GM12878 (cell line): ENCODE data around the gene EMC1.

Source experiments
- EP300 ChIP-seq, 2 experiments: fragments of 150-350 bp in 1 of 2; IDR thresholded peaks; 2 replicates each; pipeline ENCODE4 v1.6.1; 2011 to 2012; ENCODE audit warnings: low read depth in 2 of 2, low read length in 2 of 2, borderline replicate concordance in 1 of 2, improper control_type of control experiment in 1 of 2, inconsistent platforms in 1 of 2; ENCODE audit not compliant: control insufficient read depth in 1 of 2
- FOXK2 ChIP-seq: fragments of 450-650 bp; IDR thresholded peaks from 2 replicates; pipeline ENCODE4 v1.6.1; 2017; ENCODE audit warnings: mild to moderate bottlenecking, moderate library complexity
- POLR2A ChIP-seq: IDR thresholded peaks from 2 replicates; pipeline ENCODE4 v1.6.1; 2011; ENCODE audit warnings: low read depth, mild to moderate bottlenecking, low read length
- RAD21 ChIP-seq: IDR thresholded peaks from 2 replicates; pipeline ENCODE4 v1.6.1; 2011; ENCODE audit warnings: mild to moderate bottlenecking, low read depth, low read length, moderate library complexity; ENCODE audit not compliant: insufficient read depth
- SREBF2 ChIP-seq: IDR thresholded peaks from 2 replicates; pipeline ENCODE4 v1.6.1; 2012; ENCODE audit warnings: mild to moderate bottlenecking, low read length
- TF ChIP-seq, protein P1 (sequence below), 3 experiments: IDR thresholded peaks in 2 of 3; conservative IDR thresholded peaks in 1 of 3; 2 replicates each; pipeline ENCODE4 v1.5.1; 2011; ENCODE audit warnings: low read depth in 3 of 3, low read length in 3 of 3, mild to moderate bottlenecking in 3 of 3, control low read depth in 2 of 3, moderate library complexity in 2 of 3, inconsistent platforms in 1 of 3, mixed read lengths in 1 of 3; ENCODE audit not compliant: control insufficient read depth in 2 of 3, insufficient read depth in 1 of 3; ENCODE audit errors: extremely low read depth in 1 of 3
- TF ChIP-seq, protein P2 (sequence below): IDR thresholded peaks from 2 replicates; pipeline ENCODE4 v1.6.1; 2012; ENCODE audit warnings: mild to moderate bottlenecking, low read depth, low read length
- TF ChIP-seq, protein P3 (sequence below): fragments of 450-650 bp; formaldehyde crosslinking; IDR thresholded peaks from 2 replicates; pipeline ENCODE4 v1.4.0; 2020; ENCODE audit warnings: mild to moderate bottlenecking, moderate library complexity

DNA sequence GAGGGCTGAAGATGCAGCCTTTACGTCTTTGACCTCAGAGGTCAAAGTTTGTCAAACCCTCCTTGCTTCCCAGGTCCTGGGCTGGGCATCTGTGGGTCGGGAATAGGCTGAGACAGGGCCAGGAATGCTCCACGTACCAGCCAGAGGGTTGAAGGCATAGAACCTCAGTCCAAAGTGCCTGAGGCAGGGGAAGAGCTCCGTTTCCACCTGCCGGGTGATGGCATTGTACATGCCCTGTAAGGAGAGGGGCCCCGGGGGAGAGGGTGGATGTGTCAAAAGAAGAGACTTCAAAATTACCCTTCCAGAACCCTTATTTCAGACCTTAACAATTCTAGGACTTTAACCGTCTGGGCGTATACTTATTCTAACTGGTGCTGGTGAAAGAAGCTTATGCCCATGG is 33.6 kb upstream of the EMC1 start:
- TF ChIP-seq RAD21, result no peak
- TF ChIP-seq SREBF2, result no peak
- no peak for TF ChIP-seq FOXK2
- TF ChIP-seq, protein P1, sequence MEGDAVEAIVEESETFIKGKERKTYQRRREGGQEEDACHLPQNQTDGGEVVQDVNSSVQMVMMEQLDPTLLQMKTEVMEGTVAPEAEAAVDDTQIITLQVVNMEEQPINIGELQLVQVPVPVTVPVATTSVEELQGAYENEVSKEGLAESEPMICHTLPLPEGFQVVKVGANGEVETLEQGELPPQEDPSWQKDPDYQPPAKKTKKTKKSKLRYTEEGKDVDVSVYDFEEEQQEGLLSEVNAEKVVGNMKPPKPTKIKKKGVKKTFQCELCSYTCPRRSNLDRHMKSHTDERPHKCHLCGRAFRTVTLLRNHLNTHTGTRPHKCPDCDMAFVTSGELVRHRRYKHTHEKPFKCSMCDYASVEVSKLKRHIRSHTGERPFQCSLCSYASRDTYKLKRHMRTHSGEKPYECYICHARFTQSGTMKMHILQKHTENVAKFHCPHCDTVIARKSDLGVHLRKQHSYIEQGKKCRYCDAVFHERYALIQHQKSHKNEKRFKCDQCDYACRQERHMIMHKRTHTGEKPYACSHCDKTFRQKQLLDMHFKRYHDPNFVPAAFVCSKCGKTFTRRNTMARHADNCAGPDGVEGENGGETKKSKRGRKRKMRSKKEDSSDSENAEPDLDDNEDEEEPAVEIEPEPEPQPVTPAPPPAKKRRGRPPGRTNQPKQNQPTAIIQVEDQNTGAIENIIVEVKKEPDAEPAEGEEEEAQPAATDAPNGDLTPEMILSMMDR (IDR thresholded peaks at IDR 0.05 in 2 of 3, conservative IDR thresholded peaks at IDR 0.05 in 1 of 3; ENCODE audit: control insufficient read depth in 2 of 3, extremely low read depth in 1 of 3, insufficient read depth in 1 of 3, low read depth in 3 of 3, low read length in 3 of 3), result no peak
- no peak for TF ChIP-seq POLR2A
- TF ChIP-seq EP300 (IDR thresholded peaks at IDR 0.05; ENCODE audit: borderline replicate concordance in 1 of 2, control insufficient read depth in 1 of 2, low read depth in 2 of 2, low read length in 2 of 2), result no peak
- TF ChIP-seq, protein P2, sequence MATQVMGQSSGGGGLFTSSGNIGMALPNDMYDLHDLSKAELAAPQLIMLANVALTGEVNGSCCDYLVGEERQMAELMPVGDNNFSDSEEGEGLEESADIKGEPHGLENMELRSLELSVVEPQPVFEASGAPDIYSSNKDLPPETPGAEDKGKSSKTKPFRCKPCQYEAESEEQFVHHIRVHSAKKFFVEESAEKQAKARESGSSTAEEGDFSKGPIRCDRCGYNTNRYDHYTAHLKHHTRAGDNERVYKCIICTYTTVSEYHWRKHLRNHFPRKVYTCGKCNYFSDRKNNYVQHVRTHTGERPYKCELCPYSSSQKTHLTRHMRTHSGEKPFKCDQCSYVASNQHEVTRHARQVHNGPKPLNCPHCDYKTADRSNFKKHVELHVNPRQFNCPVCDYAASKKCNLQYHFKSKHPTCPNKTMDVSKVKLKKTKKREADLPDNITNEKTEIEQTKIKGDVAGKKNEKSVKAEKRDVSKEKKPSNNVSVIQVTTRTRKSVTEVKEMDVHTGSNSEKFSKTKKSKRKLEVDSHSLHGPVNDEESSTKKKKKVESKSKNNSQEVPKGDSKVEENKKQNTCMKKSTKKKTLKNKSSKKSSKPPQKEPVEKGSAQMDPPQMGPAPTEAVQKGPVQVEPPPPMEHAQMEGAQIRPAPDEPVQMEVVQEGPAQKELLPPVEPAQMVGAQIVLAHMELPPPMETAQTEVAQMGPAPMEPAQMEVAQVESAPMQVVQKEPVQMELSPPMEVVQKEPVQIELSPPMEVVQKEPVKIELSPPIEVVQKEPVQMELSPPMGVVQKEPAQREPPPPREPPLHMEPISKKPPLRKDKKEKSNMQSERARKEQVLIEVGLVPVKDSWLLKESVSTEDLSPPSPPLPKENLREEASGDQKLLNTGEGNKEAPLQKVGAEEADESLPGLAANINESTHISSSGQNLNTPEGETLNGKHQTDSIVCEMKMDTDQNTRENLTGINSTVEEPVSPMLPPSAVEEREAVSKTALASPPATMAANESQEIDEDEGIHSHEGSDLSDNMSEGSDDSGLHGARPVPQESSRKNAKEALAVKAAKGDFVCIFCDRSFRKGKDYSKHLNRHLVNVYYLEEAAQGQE, result no peak
- TF ChIP-seq, protein P3, sequence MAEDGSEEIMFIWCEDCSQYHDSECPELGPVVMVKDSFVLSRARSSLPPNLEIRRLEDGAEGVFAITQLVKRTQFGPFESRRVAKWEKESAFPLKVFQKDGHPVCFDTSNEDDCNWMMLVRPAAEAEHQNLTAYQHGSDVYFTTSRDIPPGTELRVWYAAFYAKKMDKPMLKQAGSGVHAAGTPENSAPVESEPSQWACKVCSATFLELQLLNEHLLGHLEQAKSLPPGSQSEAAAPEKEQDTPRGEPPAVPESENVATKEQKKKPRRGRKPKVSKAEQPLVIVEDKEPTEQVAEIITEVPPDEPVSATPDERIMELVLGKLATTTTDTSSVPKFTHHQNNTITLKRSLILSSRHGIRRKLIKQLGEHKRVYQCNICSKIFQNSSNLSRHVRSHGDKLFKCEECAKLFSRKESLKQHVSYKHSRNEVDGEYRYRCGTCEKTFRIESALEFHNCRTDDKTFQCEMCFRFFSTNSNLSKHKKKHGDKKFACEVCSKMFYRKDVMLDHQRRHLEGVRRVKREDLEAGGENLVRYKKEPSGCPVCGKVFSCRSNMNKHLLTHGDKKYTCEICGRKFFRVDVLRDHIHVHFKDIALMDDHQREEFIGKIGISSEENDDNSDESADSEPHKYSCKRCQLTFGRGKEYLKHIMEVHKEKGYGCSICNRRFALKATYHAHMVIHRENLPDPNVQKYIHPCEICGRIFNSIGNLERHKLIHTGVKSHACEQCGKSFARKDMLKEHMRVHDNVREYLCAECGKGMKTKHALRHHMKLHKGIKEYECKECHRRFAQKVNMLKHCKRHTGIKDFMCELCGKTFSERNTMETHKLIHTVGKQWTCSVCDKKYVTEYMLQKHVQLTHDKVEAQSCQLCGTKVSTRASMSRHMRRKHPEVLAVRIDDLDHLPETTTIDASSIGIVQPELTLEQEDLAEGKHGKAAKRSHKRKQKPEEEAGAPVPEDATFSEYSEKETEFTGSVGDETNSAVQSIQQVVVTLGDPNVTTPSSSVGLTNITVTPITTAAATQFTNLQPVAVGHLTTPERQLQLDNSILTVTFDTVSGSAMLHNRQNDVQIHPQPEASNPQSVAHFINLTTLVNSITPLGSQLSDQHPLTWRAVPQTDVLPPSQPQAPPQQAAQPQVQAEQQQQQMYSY (CRISPR knock-in tag), result no peak
